K562 (cell line): ENCODE measurements around the gene RAB40B. TPM values are rescaled to one million over a fixed set of nuclear protein-coding genes. Genes with fewer than 3 reads are reported as not detected.
A peak's percentile ranks its signal among the peaks of the same experiment; 100 is the strongest.

Experiments
- ATAC-seq: fragments of 200-7000 bp; cut with Tn5 transposase; 3 replicates; pipeline ENCODE4 v1.9.1; 2020; ENCODE audit warnings: moderate library complexity
- BruUV-seq: library from RNA; stranded (reverse); fragments of 400-500 nt; replicated peaks from 2 replicates; lab custom pipeline; 2021; lab: Mats Ljungman, UMichigan
- CTCF ChIA-PET: fragments of 300-600 bp; formaldehyde crosslinking; extraction: SDS; loops from one replicate; lab custom pipeline; 2021; ENCODE audit warnings: low intra/inter-chr PET ratio; lab: Yijun Ruan, JAX
- POLR2A ChIA-PET: fragments of 300-600, 350-650 bp; sonication (Branson Sonifier 250); formaldehyde crosslinking; extraction: SDS; loops from one replicate; lab custom pipeline; 2021; ENCODE audit warnings: antibody characterized with exemption, inconsistent platforms; lab: Yijun Ruan, JAX
- DNase-seq, 4 experiments: peaks; one replicate each; pipeline versions ENCODE4 v3.0.0 to v3.0.0-alpha.2; 2011 to 2018; ENCODE audit warnings: low spot score in 3 of 4, mixed read lengths in 3 of 4; ENCODE audit errors: extremely low read depth in 1 of 4
- FAIRE-seq: peaks from 2 replicates; lab custom pipeline; 2011; peaks lifted over from hg19 to GRCh38; lab: Jason Lieb, UNC
- H2AFZ ChIP-seq: 2 replicates; pipeline ENCODE4 v1.6.0; 2011; ENCODE audit warnings: low read depth, low read length, control low read depth, inconsistent platforms
- H3K27ac ChIP-seq: fragments of 200-600 bp; 3 replicates; pipeline ENCODE4 v1.8.0; 2011; ENCODE audit warnings: low read depth, mild to moderate bottlenecking, control low read depth, inconsistent platforms, low read length, moderate library complexity, mixed read lengths; ENCODE audit errors: extremely low read depth
- H3K27me3 ChIP-seq, 2 experiments: fragments of 300-600 bp in 1 of 2; 2 replicates in 1 of 2; 3 replicates in 1 of 2; pipeline versions ENCODE4 v1.6.0 to v1.8.0; 2011; ENCODE audit warnings: inconsistent platforms in 2 of 2, low read length in 2 of 2, mild to moderate bottlenecking in 1 of 2, mixed read lengths in 1 of 2, moderate library complexity in 1 of 2; ENCODE audit not compliant: control insufficient read depth in 2 of 2, insufficient read depth in 2 of 2
- H3K36me3 ChIP-seq: fragments of 300-600 bp; 3 replicates; pipeline ENCODE4 v1.8.0; 2011; ENCODE audit warnings: mild to moderate bottlenecking, low read length, inconsistent platforms; ENCODE audit not compliant: control insufficient read depth, insufficient read depth
- H3K4me1 ChIP-seq, 2 experiments: fragments of 200-600 bp in 1 of 2; replicated peaks in 1 of 2; 2 replicates in 1 of 2; 3 replicates in 1 of 2; pipeline versions ENCODE4 v1.5.1 to v1.8.0; 2011; ENCODE audit warnings: inconsistent platforms in 2 of 2, low read length in 2 of 2, mild to moderate bottlenecking in 1 of 2, mixed read lengths in 1 of 2, moderate library complexity in 1 of 2; ENCODE audit not compliant: control insufficient read depth in 2 of 2, insufficient read depth in 2 of 2
- H3K4me2 ChIP-seq: 2 replicates; pipeline ENCODE4 v1.6.1; 2011; ENCODE audit warnings: low read length, control low read depth, inconsistent platforms, mixed read lengths; ENCODE audit not compliant: insufficient read depth
- H3K4me3 ChIP-seq: fragments of 200-600 bp; sonication (generic), shearing (Covaris generic); 2 replicates; pipeline ENCODE4 v1.5.1; 2016; ENCODE audit warnings: control low read depth, inconsistent platforms
- H3K79me2 ChIP-seq: fragments of 200-600 bp; 3 replicates; pipeline ENCODE4 v1.8.0; 2011; ENCODE audit warnings: low read length, inconsistent platforms; ENCODE audit not compliant: control insufficient read depth, insufficient read depth
- H3K9ac ChIP-seq, 2 experiments: 2 replicates each; pipeline versions ENCODE4 v1.6.0 to v1.6.1; 2011; ENCODE audit warnings: low read depth in 2 of 2, low read length in 2 of 2, control low read depth in 1 of 2, inconsistent platforms in 1 of 2, mild to moderate bottlenecking in 1 of 2, mixed read lengths in 1 of 2; ENCODE audit not compliant: insufficient read depth in 1 of 2
- H3K9me1 ChIP-seq: one replicate; pipeline ENCODE4 v1.6.0; 2011; ENCODE audit warnings: inconsistent platforms, mild to moderate bottlenecking, low read length, moderate library complexity; ENCODE audit not compliant: control insufficient read depth, insufficient read depth
- H3K9me3 ChIP-seq: replicated peaks from 2 replicates; pipeline ENCODE4 v1.5.1; 2011; ENCODE audit warnings: low read depth, low read length, inconsistent platforms; ENCODE audit not compliant: control insufficient read depth, insufficient read depth
- H4K20me1 ChIP-seq: replicated peaks from 2 replicates; pipeline ENCODE4 v1.6.1; 2011; ENCODE audit warnings: low read length, inconsistent platforms, mixed read lengths; ENCODE audit not compliant: control insufficient read depth, insufficient read depth
- ATF1 ChIP-seq, 2 experiments: fragments of 450-650 bp in 1 of 2; IDR thresholded peaks; 2 replicates each; pipeline ENCODE4 v1.6.1; 2016; ENCODE audit warnings: missing compliant biosample characterization in 1 of 2, missing genetic modification characterization in 1 of 2
- CREM ChIP-seq: IDR thresholded peaks from 2 replicates; pipeline ENCODE4 v1.6.1; 2014; ENCODE audit warnings: antibody characterized with exemption, low read depth
- CTCF ChIP-seq, 3 experiments: IDR thresholded peaks in 2 of 3; conservative IDR thresholded peaks in 1 of 3; 2 replicates each; pipeline ENCODE4 v1.5.1; 2011 to 2012; ENCODE audit warnings: low read length in 3 of 3, mild to moderate bottlenecking in 3 of 3, control low read depth in 2 of 3, improper control_type of control experiment in 1 of 3, inconsistent platforms in 1 of 3, low read depth in 1 of 3, mixed read lengths in 1 of 3, moderate library complexity in 1 of 3; ENCODE audit not compliant: insufficient read depth in 2 of 3
- E2F6 ChIP-seq, 2 experiments: IDR thresholded peaks; 2 replicates each; pipeline ENCODE4 v1.6.1; 2011; ENCODE audit warnings: borderline replicate concordance in 1 of 2, control low read depth in 1 of 2, low read depth in 1 of 2, low read length in 1 of 2, mild to moderate bottlenecking in 1 of 2, mixed read lengths in 1 of 2, moderate library complexity in 1 of 2; ENCODE audit not compliant: insufficient read depth in 1 of 2, insufficient read length in 1 of 2, poor library complexity in 1 of 2, severe bottlenecking in 1 of 2; ENCODE audit errors: extremely low read depth in 1 of 2
- GTF3C2 ChIP-seq: IDR thresholded peaks from 3 replicates; pipeline ENCODE4 v1.6.1; 2011; ENCODE audit warnings: borderline replicate concordance, mild to moderate bottlenecking, moderate library complexity; ENCODE audit not compliant: insufficient read length; ENCODE audit errors: extremely low read depth
- NCOA6 ChIP-seq: fragments of 450-650 bp; IDR thresholded peaks from 2 replicates; pipeline ENCODE4 v1.6.1; 2017; ENCODE audit warnings: mild to moderate bottlenecking
- NONO ChIP-seq, 2 experiments: fragments of 200-400 bp in 1 of 2; fragments of 450-650 bp in 1 of 2; formaldehyde crosslinking in 1 of 2; IDR thresholded peaks; 2 replicates each; pipeline ENCODE4 v1.6.1; 2017; ENCODE audit warnings: low read depth in 2 of 2, mild to moderate bottlenecking in 2 of 2, moderate library complexity in 2 of 2, low read length in 1 of 2
- TCFL5 ChIP-seq: fragments of 250-450 bp; sonication (Bioruptor Pico); conservative IDR thresholded peaks from 2 replicates; pipeline ENCODE4 v1.6.1; 2021; ENCODE audit warnings: mild to moderate bottlenecking, moderate library complexity, matching md5 sums
- ZC3H4 ChIP-seq: sonication (generic); formaldehyde crosslinking; IDR thresholded peaks from 2 replicates; pipeline ENCODE4 v1.9.0; 2021; ENCODE audit warnings: missing genetic modification reagents, borderline replicate concordance
- WGBS: fragments of 100-300 bp; shearing (Covaris generic); methylation state at CpG from one replicate; pipeline ENCODE4 v1.1.6; 2016; ENCODE audit warnings: low coverage, mixed read lengths; ENCODE audit not compliant: insufficient coverage; ENCODE audit errors: missing lambda C conversion rate; 5-methylcytosine and 5-hydroxymethylcytosine counted together
- in situ Hi-C: fragments of 300-500 bp; cut with MboI; formaldehyde crosslinking; loops from 4 replicates; pipeline ENCODE4 v1.15.0; 2018; ENCODE audit warnings: inconsistent platforms, mixed read lengths
- intact Hi-C: fragments of 100-400 bp; cut with micrococcal nuclease; formaldehyde crosslinking; loops from 2 replicates; pipeline ENCODE4 v1.14.2; 2022
- polyA plus RNA-seq, 8 experiments: library from polyadenylated mRNA; depleted of rRNA in 4 of 8; stranded (reverse) in 5 of 8; unstranded in 3 of 8; fragments of >200 nt; fragmentation: Nextera tagmentation in 2 of 8; fragmentation: Illumina TruSeq in 1 of 8; extraction: Ambion mirVana in 2 of 8; extraction: Trizol in 1 of 8; gene quantifications; 2 replicates each; pipeline versions ENCODE4 v1.2.1 to v1.2.3, GENCODE V29; 2011 to 2014; ENCODE audit warnings: inconsistent platforms in 1 of 8, missing spikeins in 1 of 8
- total RNA-seq, 7 experiments: library from RNA; depleted of rRNA in 6 of 7; stranded (reverse); fragments of >200 nt in 6 of 7; fragmentation: Illumina TruSeq in 2 of 7; extraction: Trizol in 2 of 7; gene quantifications; 2 replicates each; pipeline versions ENCODE4 v1.2.1 to v1.2.3, GENCODE V29; 2011 to 2021; ENCODE audit warnings: low replicate concordance in 1 of 7

The RAB40B gene
- total and polyA plus RNA-seq, 9 of the 15 experiments (the other 6 are each of a cell fraction or from before 2014, with no cell fraction given): 0.13 to 4.6 (median 1.4) TPM

- Histone ChIP-seq H3K9ac (peak overlapping the region in 1 of 2 experiments; percentile 65; a peak in 2 of 4 replicates), H3K36me3 (no peaks in the 10 kb centered on the region), H3K27ac (no peak overlapping the region), H3K4me2 (no peak overlapping the region), H3K9me3 (no peaks in the 10 kb centered on the region), H3K27me3 (no peaks in the 10 kb centered on the region; a peak in 1 of 5 replicates), H4K20me1 (no peaks in the 10 kb centered on the region), H3K9me1 (no peaks in the 10 kb centered on the region), H3K4me1 (peaks cover 0 to 34% of the 10 kb centered on the region in 2 experiments; a peak in 2 of 5 replicates), H3K4me3 (no peak overlapping the region), H2AFZ (peak overlapping the region; percentile 66), H3K79me2 (no peaks in the 10 kb centered on the region)
- in situ Hi-C loops (no loop called here), intact Hi-C loops (no loop called here)
- WGBS: 39% methylated on average over 29 of the region's 29 CpGs
- peak; percentile 44 for ATAC-seq
- peak in 1 of 4 experiments; percentile 27 for DNase-seq
- TF ChIP-seq TCFL5 (no peak), GTF3C2 (no peak), E2F6 (IDR thresholded peaks at IDR 0.05; ENCODE audit: borderline replicate concordance in 1 of 2, extremely low read depth in 1 of 2, insufficient read depth in 1 of 2, insufficient read length in 1 of 2, low read depth in 1 of 2, low read length in 1 of 2, poor library complexity in 1 of 2, severe bottlenecking in 1 of 2) (peak in 1 of 2 experiments; percentile 30), CREM (no peak), ZC3H4 (no peak), NONO (IDR thresholded peaks at IDR 0.05; ENCODE audit: low read depth in 2 of 2, low read length in 1 of 2) (no peak), NCOA6 (no peak), ATF1 (CRISPR knock-in tag; IDR thresholded peaks at IDR 0.05) (no peak), ATF1 (tag; IDR thresholded peaks at IDR 0.05) (no peak), CTCF (IDR thresholded peaks at IDR 0.05 in 2 of 3, conservative IDR thresholded peaks at IDR 0.05 in 1 of 3; ENCODE audit: insufficient read depth in 2 of 3, low read depth in 1 of 3, low read length in 3 of 3) (peak in 1 of 3 experiments; percentile 34; a peak in 1 of 6 replicates)
- FAIRE-seq: no peak
- POLR2A ChIA-PET: interaction anchor here (0.9 to 1.1 kb wide), 3 partner anchors 8 to 23 kb away, joined by 3 to 4 read pairs (median 3); no protein-coding TSS in a partner anchor
- CTCF ChIA-PET: no interaction called here
- no TSS peak for BruUV-seq
Measured at GRCh38 chr17:82710499-82711232, 12.2 kb upstream of the RAB40B start.
